GM18861 (cell line): ENCODE results near the gene MACF1.
"Not testable (repeated sequence)": the region's sequence is repeated elsewhere in the genome, so short reads cannot be mapped to it uniquely, and the experiment has no call there.

Experiments
- ATAC-seq: cut with Tn5 transposase; IDR thresholded peaks from one replicate; pipeline ENCODE4 v1.9.1; 2021; ENCODE audit not compliant: unreplicated experiment

MACF1 gene, protein sequence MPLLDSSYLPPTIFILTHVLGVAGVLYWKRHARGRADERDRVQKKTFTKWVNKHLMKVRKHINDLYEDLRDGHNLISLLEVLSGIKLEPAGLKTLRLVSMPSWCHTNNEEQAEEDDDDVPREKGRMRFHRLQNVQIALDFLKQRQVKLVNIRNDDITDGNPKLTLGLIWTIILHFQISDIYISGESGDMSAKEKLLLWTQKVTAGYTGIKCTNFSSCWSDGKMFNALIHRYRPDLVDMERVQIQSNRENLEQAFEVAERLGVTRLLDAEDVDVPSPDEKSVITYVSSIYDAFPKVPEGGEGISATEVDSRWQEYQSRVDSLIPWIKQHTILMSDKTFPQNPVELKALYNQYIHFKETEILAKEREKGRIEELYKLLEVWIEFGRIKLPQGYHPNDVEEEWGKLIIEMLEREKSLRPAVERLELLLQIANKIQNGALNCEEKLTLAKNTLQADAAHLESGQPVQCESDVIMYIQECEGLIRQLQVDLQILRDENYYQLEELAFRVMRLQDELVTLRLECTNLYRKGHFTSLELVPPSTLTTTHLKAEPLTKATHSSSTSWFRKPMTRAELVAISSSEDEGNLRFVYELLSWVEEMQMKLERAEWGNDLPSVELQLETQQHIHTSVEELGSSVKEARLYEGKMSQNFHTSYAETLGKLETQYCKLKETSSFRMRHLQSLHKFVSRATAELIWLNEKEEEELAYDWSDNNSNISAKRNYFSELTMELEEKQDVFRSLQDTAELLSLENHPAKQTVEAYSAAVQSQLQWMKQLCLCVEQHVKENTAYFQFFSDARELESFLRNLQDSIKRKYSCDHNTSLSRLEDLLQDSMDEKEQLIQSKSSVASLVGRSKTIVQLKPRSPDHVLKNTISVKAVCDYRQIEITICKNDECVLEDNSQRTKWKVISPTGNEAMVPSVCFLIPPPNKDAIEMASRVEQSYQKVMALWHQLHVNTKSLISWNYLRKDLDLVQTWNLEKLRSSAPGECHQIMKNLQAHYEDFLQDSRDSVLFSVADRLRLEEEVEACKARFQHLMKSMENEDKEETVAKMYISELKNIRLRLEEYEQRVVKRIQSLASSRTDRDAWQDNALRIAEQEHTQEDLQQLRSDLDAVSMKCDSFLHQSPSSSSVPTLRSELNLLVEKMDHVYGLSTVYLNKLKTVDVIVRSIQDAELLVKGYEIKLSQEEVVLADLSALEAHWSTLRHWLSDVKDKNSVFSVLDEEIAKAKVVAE (N-terminal part only)

DNA sequence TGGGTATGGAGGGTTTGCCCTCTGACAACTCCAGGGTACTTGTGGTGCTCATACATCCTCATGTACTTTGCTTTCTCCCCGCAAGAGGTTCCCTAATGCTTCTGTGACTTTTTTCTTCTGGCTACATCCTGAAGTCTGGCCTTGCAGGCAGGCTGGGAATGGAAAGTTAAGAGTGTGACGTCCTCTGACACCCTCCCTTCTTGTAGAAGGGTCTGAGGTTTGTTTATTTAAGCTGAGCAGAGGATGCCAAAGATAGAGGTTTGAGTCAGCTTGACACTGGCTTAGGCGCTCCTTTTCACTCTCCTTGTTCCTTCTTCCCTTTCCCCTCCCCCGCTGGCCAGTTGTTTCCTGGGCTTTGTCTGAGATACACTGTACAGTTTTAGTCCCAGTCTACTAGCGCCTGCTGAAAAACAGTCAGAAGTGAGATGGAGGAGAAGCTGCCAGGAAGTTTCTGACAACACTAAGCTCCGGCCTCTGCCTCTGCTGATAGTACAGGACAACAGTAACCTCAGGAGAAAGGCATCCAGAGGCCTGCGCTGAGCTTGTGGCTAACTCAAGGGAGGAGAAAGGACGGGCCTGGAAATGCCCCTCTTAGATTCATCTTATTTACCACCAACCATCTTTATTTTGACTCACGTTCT lies at the start of gene MACF1:
TSS of gene MACF1 (plus strand) at position 255 of the 641 bp plus-strand sequence. CDS start at position 583, 328 bp downstream.
- ATAC-seq, result no peak

DNA sequence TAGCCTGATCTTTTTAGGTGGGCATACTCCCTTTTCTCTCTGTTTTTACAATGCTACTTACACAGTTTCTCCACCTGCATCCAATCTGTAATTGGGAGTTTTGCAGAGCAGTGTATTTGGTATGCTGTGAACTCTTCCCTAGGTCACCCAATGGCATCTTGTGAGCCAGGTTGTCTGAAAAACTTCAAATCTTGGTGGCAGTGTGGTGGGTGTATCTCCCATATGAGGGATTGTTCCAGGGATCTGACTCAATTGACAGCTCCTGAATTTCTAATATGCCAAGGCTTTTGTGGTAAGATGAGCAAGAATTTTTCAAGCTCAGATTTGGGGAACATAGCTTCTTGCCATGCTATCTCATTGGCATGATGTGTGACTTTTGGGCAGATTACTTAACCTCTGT lies 47.2 kb upstream of the MACF1 start:
- ATAC-seq, result no peak

DNA sequence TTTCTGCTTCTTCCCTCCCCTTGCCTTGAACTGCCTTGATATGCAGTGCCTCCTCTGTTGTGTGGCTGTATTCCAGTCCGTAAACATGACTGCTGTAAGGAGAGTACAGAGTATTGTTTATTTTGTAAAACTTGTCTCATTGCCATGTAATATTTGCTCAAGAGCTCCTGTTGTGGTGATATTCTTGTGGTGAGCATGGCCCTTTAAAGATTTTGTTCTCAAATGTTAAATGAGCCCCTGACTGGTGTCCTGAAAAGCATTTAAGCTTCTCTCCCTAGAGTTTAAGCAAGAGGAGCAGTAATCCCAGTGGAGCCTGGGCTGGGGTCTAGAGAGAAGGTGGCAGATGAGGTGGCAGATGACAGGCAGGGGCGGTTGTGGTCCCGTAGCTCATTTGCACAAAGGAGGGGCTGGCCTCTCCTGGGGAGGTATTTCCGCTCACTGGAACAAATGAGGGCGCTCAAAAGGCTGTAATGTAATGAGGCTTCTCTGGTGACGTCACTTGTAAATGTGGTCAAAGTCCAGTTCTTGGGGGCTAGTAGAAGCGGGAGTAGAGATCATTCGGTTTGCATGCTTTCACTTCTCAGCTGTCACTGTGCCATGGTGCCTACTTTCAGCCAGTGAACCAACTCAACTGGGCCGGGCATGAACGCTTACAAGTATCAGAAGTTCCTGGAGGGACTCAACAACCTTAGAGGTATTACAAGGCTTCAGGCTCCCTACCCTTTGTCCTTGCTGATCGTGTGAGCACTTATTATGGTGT lies 46.0 kb upstream of the MACF1 start:
- ATAC-seq, result peak; percentile 67

DNA sequence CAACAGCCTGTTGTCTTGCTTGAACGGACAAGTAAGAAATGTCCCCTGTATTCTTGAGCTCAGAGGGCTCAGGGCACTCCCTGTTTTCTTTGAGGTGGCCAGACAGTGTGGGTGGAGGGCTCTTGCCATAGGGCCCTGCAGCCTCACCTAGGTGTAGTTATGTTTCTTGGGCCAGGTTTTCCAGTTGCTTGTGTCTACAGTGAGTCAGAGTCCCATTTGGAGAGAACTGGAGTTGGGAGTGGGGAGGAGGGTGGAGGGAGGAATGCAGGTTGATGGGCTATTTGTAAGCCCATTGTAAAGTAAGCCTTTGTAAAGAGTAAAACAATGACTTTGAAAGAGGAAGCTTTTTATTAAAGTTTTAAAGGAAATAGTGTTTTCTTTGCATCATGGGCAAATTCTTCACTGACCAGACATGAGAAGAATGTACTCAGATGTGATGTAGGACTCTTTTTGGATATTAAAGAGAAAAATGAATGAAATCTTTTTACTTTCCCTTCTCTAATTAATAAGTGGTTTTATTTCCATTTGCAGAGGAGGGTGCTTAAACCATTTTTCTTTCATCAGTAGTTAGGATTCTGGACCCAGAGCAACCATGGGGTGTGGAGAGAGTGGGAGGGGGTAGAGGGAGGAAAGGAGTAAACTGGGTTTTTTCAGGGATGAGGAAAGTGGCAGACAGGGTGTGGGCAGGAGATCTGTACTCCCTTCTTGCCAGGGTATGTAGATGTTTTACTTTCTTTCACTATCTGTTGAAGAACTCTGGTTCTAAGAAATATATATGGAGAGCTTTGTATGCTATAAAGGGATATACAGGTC lies 45.1 kb upstream of the MACF1 start:
- ATAC-seq, result no peak

DNA sequence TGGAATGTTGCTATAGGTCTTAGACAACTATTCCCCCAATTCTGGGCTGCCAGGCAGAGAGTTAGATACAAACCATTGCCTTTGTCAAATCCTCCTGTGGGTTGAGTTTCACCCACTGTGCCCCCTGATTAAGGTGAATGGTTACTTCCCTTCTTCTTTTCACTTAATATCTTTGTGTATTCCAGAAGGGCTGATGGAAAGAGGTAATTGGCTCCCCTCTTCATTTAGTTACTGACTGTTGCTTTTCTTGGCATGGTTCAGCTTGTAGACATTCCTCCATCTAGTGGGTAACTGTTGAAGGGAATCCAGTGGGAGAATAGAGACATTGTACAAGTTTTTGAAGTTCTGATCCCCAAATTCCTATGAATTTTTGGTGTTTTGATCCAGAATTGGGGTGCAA lies 43.8 kb upstream of the MACF1 start:
- no peak for ATAC-seq

DNA sequence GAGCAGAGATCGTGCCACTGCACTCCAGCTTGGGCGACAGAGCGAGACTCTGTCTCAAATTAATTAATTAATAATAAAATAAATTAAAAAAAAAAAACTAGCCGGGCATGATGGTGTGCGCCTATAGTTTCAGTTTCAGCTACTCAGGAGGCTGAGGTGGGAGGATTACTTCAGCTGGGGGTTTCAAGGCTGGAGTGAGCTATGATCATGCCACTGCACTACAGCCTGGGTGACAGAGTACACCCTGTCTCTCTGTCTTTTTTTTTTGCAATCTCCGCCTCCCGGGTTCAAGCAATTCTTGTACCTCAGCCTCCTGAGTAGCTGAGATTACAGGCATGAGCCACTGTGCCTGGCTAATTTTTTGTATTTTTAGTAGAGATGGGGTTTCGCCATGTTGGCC lies 42.7 kb upstream of the MACF1 start:
- not testable (repeated sequence) for ATAC-seq

DNA sequence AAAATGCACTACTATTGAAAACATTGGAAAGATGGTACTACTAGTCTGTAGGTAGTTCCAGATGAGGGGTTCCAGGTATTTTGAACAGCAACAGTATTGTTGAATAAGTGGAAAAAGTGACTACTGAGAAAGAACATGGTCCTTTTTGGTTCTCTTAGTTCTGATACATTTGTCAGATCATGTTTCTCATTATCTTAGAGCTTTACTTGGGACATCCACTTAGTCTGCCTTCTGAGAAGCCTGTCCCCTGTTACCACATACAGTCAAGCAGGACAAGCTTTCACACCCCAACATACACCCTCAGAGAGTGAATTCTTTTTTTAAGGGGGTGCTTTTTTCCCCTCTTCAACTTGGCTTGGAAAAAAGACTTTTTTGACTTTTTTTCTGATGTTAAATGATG lies 41.0 kb upstream of the MACF1 start:
- no peak for ATAC-seq

DNA sequence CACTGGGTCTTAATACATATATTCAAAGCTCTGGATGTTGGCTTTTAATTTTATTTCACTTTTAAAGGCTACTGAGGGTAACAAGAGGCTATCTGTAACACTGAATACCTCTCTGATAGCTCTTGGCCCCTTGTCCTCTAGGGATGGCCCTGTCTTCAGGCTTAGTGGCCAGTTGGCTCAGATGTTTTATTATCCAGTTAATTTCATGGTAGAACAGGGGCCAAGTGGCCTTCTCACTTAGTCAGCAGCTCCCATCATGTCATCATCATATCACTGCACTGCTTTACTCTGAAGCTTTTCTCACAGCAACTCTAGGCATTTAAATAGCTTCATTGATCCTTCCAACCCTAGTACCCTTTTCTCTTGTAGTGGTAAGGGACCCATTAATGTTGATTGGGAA lies 40.2 kb upstream of the MACF1 start:
- ATAC-seq, result no peak

DNA sequence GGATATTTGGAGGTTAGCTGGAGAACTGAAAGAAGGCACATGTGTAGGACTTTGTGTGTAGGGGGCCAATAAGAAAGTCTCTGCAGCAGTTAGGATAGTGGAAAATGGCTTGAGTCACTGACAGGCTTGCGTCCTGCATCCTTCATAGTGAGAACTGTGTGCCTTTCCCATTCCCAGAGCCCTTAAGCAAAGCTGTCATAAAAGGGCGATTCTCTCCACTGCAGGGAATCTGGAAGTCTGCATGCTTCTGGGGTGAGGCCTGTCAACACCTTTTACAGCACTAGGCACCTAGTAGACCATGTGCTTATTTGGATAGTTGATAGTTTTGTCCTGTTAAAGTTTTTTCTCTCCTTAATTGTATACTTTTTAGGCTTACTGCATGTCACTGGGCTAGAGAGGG lies 39.4 kb upstream of the MACF1 start:
- ATAC-seq, result no peak

DNA sequence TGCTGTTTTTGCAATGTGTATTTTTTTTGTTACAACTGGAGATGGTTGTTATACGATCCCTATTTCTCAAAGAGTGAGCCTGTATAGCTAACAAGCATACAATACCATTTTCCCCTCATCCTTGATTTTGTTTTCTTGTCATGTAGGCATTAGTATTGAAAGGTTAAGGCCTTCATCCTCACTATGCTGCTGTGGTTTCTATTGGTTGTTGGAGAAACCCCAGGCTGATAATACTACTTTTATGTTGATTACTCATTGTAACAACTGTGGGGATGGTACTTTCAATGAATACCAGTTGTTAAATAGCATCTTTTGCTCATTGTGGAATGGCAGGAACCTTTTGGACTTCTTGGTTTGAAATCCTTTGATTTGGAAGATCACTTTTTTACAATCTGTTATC lies 39.0 kb upstream of the MACF1 start:
- no peak for ATAC-seq

DNA sequence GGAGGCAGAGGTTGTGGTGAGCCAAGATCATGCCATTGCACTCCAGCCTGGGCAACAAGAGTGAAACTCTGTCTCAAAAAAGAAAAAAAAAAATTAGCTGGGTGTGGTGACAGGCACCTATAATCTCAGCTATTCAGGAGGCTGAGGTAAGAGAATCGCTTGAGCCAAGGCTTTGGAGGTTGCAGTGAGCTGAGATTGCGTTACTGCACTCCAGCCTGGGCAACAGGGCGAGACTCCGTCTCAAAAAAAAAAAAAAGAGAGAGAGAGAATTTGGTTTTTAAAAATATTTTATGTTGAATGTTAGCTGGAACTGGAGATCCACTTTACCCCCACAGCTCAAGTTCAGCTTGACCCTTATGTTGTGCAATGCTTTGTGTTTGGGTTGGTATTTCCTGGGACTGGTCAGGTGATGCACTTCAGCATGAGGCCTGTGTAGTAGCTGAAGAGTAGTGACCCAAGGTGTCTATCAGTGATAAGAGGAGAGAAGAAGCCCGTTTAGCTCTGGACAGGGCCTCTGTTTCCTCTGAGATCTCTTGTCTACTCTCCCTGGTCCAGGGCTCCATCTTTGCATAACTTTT lies 36.8 kb upstream of the MACF1 start:
- no peak for ATAC-seq

DNA sequence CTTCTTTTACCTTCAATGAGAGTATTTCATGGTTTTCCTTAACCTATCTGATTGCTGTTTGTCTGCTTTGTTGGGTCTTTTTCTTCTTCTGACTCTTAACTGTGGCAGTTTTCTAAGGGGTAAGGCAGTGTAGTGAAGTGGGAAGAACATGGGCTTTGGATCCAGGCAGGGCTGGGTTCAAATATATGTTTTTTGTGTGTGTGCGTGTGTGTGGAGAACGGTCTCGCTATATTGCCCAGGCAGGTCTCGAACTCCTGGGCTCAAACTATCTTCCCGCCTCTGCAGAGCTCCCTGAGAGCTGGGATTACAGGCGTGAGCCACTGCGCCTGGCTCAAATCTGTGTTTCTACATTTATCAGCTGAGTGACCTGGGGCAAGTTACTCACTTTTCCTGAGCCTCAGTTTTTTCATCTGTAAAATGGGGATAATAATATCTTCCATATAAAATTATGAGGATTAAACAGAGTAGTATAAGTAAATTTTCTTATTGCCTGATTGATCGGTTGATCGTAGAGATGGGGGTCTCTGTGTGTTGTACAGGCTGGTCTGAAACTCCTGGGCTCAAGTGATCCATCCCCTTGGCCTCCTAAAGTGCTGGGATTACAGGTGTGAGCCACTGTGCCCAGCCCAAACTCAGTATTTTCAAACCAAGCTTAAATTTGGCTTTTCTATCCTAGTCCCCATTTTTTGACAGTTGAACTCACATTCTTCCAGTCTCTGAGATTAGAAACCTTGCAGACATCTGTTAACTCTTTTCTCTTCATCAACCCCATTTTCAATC lies 36.0 kb upstream of the MACF1 start:
- ATAC-seq, result no peak

DNA sequence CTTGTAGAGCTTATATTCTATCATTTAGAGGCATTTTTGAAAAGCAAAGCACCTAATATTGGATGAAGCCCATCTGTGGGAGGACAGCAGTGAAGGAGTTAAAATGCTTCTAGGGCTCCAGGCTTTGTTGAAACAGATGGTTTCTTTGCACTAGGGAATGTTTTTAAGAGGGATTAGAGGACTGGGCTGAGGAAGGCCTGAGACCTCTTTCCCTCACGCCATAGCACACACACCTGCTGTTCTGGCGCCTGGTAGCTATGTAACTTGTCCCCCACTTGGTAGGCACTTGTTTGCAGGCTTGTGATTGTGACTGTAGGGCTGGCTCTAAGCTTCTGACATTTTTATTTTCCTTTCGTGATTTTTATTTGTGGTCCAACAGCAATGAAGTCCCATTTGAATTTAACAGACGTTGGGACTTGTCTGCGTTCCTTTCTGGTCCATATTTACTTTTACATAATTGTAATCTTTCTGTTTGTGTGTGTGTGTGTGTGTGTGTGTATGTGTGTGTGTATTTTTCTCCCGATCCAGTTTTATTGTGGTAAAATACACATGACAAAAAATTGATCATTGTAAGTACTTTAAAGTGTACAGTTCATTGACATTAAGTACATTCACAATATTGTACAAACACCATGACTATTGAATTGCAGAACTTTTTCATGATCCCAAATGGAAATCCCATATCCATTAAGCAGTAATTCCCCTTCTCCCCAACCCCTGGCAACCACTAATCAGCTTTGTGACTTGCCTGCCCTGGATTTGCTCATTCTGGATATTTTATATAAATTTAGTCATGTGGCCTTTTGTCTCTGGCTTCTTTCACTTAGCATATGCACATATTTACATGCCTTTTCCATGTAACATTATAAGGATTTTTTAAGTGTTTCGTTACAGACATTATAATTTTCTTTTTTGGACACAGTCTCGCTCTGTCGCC lies 33.5 kb upstream of the MACF1 start:
- no peak for ATAC-seq

DNA sequence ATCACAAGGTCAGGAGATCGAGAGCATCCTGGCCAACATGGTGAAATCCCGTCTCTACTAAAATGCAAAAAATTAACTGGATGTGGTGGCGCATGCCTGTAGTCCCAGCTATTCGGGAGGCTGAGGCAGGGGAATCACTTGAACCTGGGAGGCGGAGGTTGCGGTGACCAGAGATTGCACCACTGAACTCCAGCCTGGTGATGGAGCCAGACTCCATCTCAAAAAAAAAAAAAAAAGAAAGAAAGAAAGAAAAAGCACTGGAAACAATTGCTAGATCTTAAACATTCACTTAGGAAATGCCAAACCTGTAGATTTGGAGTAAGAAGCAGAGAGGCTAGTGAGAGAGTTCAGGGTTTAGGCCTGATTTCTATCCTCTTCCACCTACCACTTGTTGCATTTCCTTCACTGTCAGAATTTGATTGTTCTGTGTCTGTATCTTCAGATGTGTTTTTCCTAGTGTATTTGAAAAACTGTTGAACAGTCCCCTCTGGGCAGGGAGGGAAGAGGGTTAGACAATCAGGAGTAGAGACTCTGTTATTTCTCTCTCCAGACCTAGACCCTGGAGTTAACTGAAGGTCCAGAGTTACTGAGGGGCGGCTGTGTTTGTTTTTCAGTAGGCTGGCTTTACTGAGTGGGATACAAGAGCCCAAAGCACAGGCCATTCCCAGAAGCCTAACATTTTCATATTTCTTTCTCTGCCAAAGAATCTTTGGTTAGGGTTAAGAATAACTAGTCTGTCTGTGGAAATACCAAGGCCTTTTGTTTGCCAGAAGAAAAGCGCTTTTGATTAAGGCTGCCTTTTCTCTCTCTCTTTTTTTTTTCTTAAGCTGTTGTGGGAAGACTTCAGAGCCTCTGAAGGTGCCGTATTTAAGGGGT lies 31.1 kb upstream of the MACF1 start:
- ATAC-seq, result no peak

DNA sequence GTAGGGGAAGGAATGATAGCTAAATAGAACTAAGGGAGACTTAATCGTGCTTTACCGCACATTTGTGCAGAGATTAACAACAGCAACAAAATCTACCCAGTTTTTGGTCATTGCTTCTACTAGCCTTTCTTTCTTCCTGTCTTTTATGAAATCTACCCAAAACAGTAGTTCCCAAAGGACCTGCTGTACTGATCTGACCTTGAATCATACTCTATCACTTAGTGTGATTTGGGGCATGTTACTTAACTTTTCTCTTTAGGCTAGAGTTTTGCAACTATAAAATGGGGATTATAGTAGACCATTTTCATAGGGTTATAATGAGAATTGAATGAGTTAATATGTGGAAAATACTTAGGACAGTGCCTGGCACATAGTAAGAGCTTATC lies 30.5 kb upstream of the MACF1 start:
- ATAC-seq, result no peak

DNA sequence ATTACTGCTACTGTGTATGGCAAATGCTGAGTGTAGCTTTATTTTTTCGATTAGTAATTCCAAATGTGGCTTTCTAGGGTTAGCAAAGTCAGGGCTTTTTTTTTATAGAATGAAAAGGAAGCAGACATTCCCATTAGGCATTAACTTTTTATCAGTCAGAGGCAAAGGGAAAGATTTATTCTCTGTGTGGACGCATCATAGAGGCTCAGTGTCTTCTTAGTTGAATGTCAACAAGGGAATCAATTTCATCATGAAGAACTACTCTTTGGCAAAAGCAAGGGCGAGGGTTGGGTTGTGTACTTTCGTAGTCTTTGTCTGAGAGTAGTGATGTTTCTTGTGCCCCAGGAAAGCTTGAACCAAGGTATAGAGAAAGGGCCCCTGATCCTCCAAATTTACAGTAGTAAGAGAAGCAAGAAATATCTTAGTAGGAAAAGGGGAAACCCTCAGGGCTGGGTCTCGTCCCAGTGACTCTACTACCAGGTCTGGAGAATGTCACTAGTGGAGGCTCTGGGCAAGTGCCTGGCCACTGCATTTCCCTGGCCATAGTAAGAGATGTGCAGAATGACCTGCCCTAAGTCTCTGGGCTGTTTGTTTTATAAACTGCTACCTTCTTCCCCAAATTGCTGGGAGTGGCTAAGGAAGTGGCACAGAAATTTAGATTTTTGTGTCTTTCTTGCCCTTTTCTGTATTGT lies 30.0 kb upstream of the MACF1 start:
- no peak for ATAC-seq
